HepG2 (cell line): ENCODE data around the gene OSM.

ENCODE experiments used
- ELF1 ChIP-seq: sonication (generic); formaldehyde crosslinking; IDR thresholded peaks from 2 replicates; pipeline ENCODE4 v1.4.0; 2020; ENCODE audit warnings: missing genetic modification reagents
- NR3C1 ChIP-seq: sonication (generic); formaldehyde crosslinking; IDR thresholded peaks from 2 replicates; pipeline ENCODE4 v1.4.0; 2020; ENCODE audit warnings: missing genetic modification reagents
- PCBP2 ChIP-seq: fragments of 200-400 bp; formaldehyde crosslinking; optimal IDR thresholded peaks from 2 replicates; pipeline ENCODE3; 2018; ENCODE audit warnings: low read length, low read depth; ENCODE audit not compliant: poor library complexity, severe bottlenecking
- PRPF4 ChIP-seq: fragments of 200-400 bp; formaldehyde crosslinking; IDR thresholded peaks from 2 replicates; pipeline ENCODE4 v1.6.1; 2016; ENCODE audit warnings: low read length, low read depth; ENCODE audit not compliant: poor library complexity, severe bottlenecking
- SP2 ChIP-seq: sonication (generic); formaldehyde crosslinking; IDR thresholded peaks from 2 replicates; pipeline ENCODE4 v1.5.1; 2020; ENCODE audit warnings: mild to moderate bottlenecking, missing genetic modification reagents
- ZBTB20 ChIP-seq: sonication (generic); formaldehyde crosslinking; IDR thresholded peaks from 2 replicates; pipeline ENCODE4 v1.8.1; 2023; ENCODE audit warnings: missing genetic modification reagents, low read depth, mild to moderate bottlenecking, borderline replicate concordance
- ZNF143 ChIP-seq: sonication (generic); formaldehyde crosslinking; IDR thresholded peaks from 2 replicates; pipeline ENCODE4 v1.4.0; 2020; ENCODE audit warnings: missing genetic modification reagents
- ZNF441 ChIP-seq: sonication (generic); formaldehyde crosslinking; IDR thresholded peaks from 2 replicates; pipeline ENCODE4 v1.7.0; 2021; ENCODE audit warnings: missing genetic modification reagents, borderline replicate concordance
- TF ChIP-seq, protein P1 (sequence below): sonication (generic); formaldehyde crosslinking; IDR thresholded peaks from 2 replicates; pipeline ENCODE4 v1.5.0; 2020; ENCODE audit warnings: mild to moderate bottlenecking, missing genetic modification reagents, moderate library complexity

- no peak for TF ChIP-seq ZNF441 (CRISPR knock-in tag)
- TF ChIP-seq, protein P1, sequence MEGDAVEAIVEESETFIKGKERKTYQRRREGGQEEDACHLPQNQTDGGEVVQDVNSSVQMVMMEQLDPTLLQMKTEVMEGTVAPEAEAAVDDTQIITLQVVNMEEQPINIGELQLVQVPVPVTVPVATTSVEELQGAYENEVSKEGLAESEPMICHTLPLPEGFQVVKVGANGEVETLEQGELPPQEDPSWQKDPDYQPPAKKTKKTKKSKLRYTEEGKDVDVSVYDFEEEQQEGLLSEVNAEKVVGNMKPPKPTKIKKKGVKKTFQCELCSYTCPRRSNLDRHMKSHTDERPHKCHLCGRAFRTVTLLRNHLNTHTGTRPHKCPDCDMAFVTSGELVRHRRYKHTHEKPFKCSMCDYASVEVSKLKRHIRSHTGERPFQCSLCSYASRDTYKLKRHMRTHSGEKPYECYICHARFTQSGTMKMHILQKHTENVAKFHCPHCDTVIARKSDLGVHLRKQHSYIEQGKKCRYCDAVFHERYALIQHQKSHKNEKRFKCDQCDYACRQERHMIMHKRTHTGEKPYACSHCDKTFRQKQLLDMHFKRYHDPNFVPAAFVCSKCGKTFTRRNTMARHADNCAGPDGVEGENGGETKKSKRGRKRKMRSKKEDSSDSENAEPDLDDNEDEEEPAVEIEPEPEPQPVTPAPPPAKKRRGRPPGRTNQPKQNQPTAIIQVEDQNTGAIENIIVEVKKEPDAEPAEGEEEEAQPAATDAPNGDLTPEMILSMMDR (CRISPR knock-in tag): no peak
- TF ChIP-seq ZNF143 (CRISPR knock-in tag): no peak
- no peak for TF ChIP-seq PCBP2
- TF ChIP-seq ELF1 (CRISPR knock-in tag): no peak
- TF ChIP-seq ZBTB20 (CRISPR knock-in tag): no peak
- no peak for TF ChIP-seq NR3C1 (CRISPR knock-in tag)
- TF ChIP-seq SP2: no peak
- no peak for TF ChIP-seq PRPF4
Observed at GRCh38 chr22:30302810-30303138, 36.1 kb upstream of the OSM start.
